ENCODE results near the gene MTARC2. TPM values are rescaled to one million over a fixed set of nuclear protein-coding genes. Genes with fewer than 3 reads are reported as not detected.

The MTARC2 gene
- total RNA-seq, 1 donor from 2014 or later: not detected

DNA sequence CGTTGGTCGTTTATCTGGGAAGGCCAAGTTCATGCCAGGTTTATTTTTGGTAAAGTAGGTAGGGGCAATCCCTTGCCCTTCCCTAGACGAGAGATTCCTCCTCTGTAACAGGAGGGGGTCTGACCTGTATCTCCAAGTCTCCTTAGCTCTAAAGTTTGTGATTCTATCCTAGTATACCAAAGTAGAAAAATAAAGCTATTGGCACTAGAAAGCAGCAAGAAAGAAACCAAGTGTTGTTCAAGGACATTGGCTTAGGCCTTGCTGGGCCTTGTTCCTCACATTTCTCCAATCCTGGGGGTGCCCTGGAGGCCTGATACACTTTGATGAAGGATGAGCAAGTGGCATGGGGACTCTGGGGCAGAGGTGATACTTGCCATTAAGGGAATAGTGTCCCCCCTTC is 814 bp downstream of the MTARC2 start:
- Mint-ChIP-seq H3K27ac (no peak overlapping the region), H3K4me1 (peaks cover 38% of the 10 kb centered on the region), H3K9me3 (no peaks in the 10 kb centered on the region), H3K4me3 (peak overlapping the region; percentile 86), H3K36me3 (no peaks in the 10 kb centered on the region), H3K27me3 (ENCODE audit: insufficient read depth, low read depth) (peaks cover 13% of the 10 kb centered on the region)
- Histone ChIP-seq H3K36me3 (no peaks in the 10 kb centered on the region), H3K4me2 (peak overlapping the region; percentile 95), H3K27ac (no peak overlapping the region), H4K20me1 (ENCODE audit: low read depth) (no peaks in the 10 kb centered on the region), H3K27me3 (peaks cover 71% of the 10 kb centered on the region), H3K9me3 (ENCODE audit: low read depth) (no peaks in the 10 kb centered on the region), H3F3A (ENCODE audit: low read depth) (no peaks in the 10 kb centered on the region), H2AFZ (replicated peaks) (no peak overlapping the region), H3K9ac (no peak overlapping the region), H3K4me1 (peaks cover 8% of the 10 kb centered on the region), H3K79me2 (ENCODE audit: low read depth) (no peaks in the 10 kb centered on the region), H3K4me3 (peak overlapping the region; percentile 55)
- TF ChIP-seq, protein P1, sequence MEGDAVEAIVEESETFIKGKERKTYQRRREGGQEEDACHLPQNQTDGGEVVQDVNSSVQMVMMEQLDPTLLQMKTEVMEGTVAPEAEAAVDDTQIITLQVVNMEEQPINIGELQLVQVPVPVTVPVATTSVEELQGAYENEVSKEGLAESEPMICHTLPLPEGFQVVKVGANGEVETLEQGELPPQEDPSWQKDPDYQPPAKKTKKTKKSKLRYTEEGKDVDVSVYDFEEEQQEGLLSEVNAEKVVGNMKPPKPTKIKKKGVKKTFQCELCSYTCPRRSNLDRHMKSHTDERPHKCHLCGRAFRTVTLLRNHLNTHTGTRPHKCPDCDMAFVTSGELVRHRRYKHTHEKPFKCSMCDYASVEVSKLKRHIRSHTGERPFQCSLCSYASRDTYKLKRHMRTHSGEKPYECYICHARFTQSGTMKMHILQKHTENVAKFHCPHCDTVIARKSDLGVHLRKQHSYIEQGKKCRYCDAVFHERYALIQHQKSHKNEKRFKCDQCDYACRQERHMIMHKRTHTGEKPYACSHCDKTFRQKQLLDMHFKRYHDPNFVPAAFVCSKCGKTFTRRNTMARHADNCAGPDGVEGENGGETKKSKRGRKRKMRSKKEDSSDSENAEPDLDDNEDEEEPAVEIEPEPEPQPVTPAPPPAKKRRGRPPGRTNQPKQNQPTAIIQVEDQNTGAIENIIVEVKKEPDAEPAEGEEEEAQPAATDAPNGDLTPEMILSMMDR (IDR thresholded peaks at IDR 0.05): no peak
- no peak for TF ChIP-seq EZH2phosphoT487 (IDR thresholded peaks at IDR 0.05)
- no peak for TF ChIP-seq EZH2 (IDR thresholded peaks at IDR 0.05)
- no peak for DNase-seq (ENCODE audit: low spot score)

DNA sequence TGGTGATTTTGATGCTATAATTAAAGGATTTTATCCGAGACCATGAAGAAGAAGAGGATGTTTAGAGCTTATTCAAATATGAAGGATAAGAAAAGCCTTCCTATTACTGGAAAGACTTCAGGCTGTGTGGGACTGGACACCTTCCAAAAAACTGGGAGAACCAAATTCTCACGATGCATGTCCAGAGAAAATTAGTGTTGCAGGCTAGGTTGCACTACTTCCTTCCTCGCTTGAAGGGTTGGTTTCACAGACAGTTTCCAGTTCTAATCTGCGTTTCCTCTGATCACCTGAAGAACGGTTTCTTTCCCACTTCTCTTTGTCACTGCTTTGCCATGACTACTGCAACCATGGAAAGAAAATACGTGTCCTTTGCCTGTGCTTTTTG is 2.0 kb downstream of the MTARC2 start:
- Mint-ChIP-seq H3K4me1 (peaks cover 38% of the 10 kb centered on the region), H3K9me3 (no peaks in the 10 kb centered on the region), H3K36me3 (peaks cover under 1% of the 10 kb centered on the region), H3K4me3 (no peak overlapping the region), H3K27me3 (ENCODE audit: insufficient read depth, low read depth) (peaks cover 10% of the 10 kb centered on the region), H3K27ac (no peak overlapping the region)
- no peak for DNase-seq (ENCODE audit: low spot score)
- no peaks in the 10 kb centered on the region for H3K79me2 ChIP-seq (ENCODE audit: low read depth)
- peaks cover 67% of the 10 kb centered on the region for H3K27me3 ChIP-seq
- no peak overlapping the region for H3K9ac ChIP-seq
- no peak overlapping the region for H3K27ac ChIP-seq
- H3K36me3 ChIP-seq: no peaks in the 10 kb centered on the region
- H3K4me3 ChIP-seq: no peak overlapping the region
- H2AFZ ChIP-seq (replicated peaks): no peak overlapping the region
- TF ChIP-seq EZH2phosphoT487 (IDR thresholded peaks at IDR 0.05) (no peak), EZH2 (IDR thresholded peaks at IDR 0.05) (no peak)
- TF ChIP-seq, protein P1 (IDR thresholded peaks at IDR 0.05): no peak
- no peaks in the 10 kb centered on the region for H3F3A ChIP-seq (ENCODE audit: low read depth)
- no peaks in the 10 kb centered on the region for H3K9me3 ChIP-seq (ENCODE audit: low read depth)
- peaks cover 8% of the 10 kb centered on the region for H3K4me1 ChIP-seq
- H3K4me2 ChIP-seq: no peak overlapping the region
- no peaks in the 10 kb centered on the region for H4K20me1 ChIP-seq (ENCODE audit: low read depth)

DNA sequence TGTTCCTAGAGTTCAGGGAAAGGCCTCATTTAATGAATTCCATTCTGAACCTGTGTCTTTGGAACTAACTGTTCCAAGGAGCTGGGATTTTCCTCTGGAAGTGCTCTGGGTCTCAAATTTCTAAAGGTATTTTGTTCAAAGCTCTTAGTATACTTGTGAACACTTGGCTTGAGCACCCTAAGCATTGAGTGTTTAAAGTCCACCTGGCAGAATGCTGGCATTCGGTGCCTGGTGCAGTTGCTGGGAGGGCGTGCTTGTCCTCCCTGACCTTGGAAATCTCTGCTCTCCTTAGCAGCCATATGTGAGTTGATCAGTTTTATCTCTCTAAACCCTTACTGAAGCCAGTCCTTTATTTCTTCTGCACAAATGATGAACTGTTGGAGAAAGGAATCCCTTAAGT is 3.0 kb downstream of the MTARC2 start:
- Mint-ChIP-seq H3K27ac (no peak overlapping the region), H3K9me3 (no peaks in the 10 kb centered on the region), H3K4me1 (peaks cover 38% of the 10 kb centered on the region), H3K4me3 (no peak overlapping the region), H3K36me3 (peaks cover 2% of the 10 kb centered on the region), H3K27me3 (ENCODE audit: insufficient read depth, low read depth) (peaks cover 10% of the 10 kb centered on the region)
- Histone ChIP-seq H3F3A (ENCODE audit: low read depth) (no peaks in the 10 kb centered on the region), H3K9ac (no peak overlapping the region), H3K4me1 (peaks cover 8% of the 10 kb centered on the region), H4K20me1 (ENCODE audit: low read depth) (no peaks in the 10 kb centered on the region), H3K9me3 (ENCODE audit: low read depth) (no peaks in the 10 kb centered on the region), H3K79me2 (ENCODE audit: low read depth) (no peaks in the 10 kb centered on the region), H3K4me2 (no peak overlapping the region), H3K4me3 (no peak overlapping the region), H3K27ac (no peak overlapping the region), H3K36me3 (no peaks in the 10 kb centered on the region), H2AFZ (replicated peaks) (no peak overlapping the region), H3K27me3 (peaks cover 57% of the 10 kb centered on the region)
- DNase-seq (ENCODE audit: low spot score): no peak
- no peak for TF ChIP-seq EZH2phosphoT487 (IDR thresholded peaks at IDR 0.05)
- TF ChIP-seq, protein P1 (IDR thresholded peaks at IDR 0.05): no peak
- no peak for TF ChIP-seq EZH2 (IDR thresholded peaks at IDR 0.05)
